Mesodermal cell (in vitro differentiated cells): ENCODE data around the gene HAX1.
"Not testable (repeated sequence)": the region's sequence is repeated elsewhere in the genome, so short reads cannot be mapped to it uniquely, and the experiment has no call there.

ENCODE experiments used
- H3K27ac ChIP-seq: 2 replicates; pipeline ENCODE4 v1.7.0; 2013; ENCODE audit warnings: mild to moderate bottlenecking, low read depth, low read length, moderate library complexity; ENCODE audit not compliant: severe bottlenecking
- H3K36me3 ChIP-seq: 2 replicates; pipeline ENCODE4 v1.7.1; 2013; ENCODE audit warnings: mild to moderate bottlenecking, low read length, moderate library complexity; ENCODE audit not compliant: control insufficient read depth, insufficient read depth
- H3K4me1 ChIP-seq: one replicate; pipeline ENCODE4 v1.7.1; 2013; ENCODE audit warnings: mild to moderate bottlenecking, low read length; ENCODE audit not compliant: insufficient read depth, control insufficient read depth, poor library complexity, severe bottlenecking
- H3K4me3 ChIP-seq: 2 replicates; pipeline ENCODE4 v1.7.0; 2013; ENCODE audit warnings: low read length, control low read depth, mild to moderate bottlenecking; ENCODE audit not compliant: insufficient read depth, poor library complexity, severe bottlenecking; ENCODE audit errors: extremely low read depth
- H3K9me3 ChIP-seq: 2 replicates; pipeline ENCODE4 v1.7.1; 2013; ENCODE audit warnings: mild to moderate bottlenecking, low read length, moderate library complexity; ENCODE audit not compliant: control insufficient read depth
- WGBS, 2 experiments: methylation state at CpG; one replicate each; pipeline ENCODE4 v1.1.5; 2013; ENCODE audit warnings: missing lambda C conversion rate in 2 of 2; ENCODE audit not compliant: insufficient coverage in 2 of 2; 5-methylcytosine and 5-hydroxymethylcytosine counted together

The HAX1 gene

GRCh38 chr1:154312229-154313065, 40.0 kb downstream of the HAX1 start:
- H3K27ac ChIP-seq, H3K4me1 ChIP-seq, H3K36me3 ChIP-seq, H3K4me3 ChIP-seq: not testable (repeated sequence)
- WGBS, 2 experiments = 87% methylated on average over 6 to 7 of the region's 13 CpGs
- peaks cover 18% of the 10 kb centered on the region for H3K9me3 ChIP-seq

- H3K4me3 ChIP-seq = no peak overlapping the region
- 88 to 90% methylated on average over 10 of the region's 10 CpGs for WGBS, 2 experiments
- H3K9me3 ChIP-seq = peaks cover 23% of the 10 kb centered on the region
- no peaks in the 10 kb centered on the region for H3K36me3 ChIP-seq
- no peak overlapping the region for H3K27ac ChIP-seq
- no peaks in the 10 kb centered on the region for H3K4me1 ChIP-seq
Measured at GRCh38 chr1:154313066-154313356, 40.6 kb downstream of the HAX1 start.

DNA sequence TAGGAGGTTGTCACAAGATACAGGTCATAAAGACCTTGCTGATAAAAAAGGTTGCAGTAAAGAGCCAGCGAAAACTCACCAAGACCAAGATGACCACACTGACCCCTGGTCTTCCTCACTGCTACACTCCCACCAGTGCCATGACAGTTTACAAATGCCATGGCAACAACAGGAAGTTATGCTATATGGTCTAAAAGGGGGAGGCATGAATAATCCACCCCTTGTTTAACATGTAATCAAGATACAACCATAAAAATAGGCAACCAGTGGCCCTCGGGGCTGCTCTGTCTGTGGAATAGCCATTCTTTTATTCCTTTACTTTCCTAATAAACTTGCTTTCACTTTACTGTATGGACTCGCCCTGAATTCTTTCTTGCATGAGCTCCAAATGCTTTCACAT, 41.8 kb downstream of the HAX1 start:
- not testable (repeated sequence) for H3K27ac ChIP-seq, H3K4me3 ChIP-seq, H3K4me1 ChIP-seq, H3K36me3 ChIP-seq
- peaks cover 19% of the 10 kb centered on the region for H3K9me3 ChIP-seq
- 75% methylated on average over 1 of the region's 3 CpGs; no CpG with 5 or more reads in 1 of the 2 experiments for WGBS, 2 experiments

DNA sequence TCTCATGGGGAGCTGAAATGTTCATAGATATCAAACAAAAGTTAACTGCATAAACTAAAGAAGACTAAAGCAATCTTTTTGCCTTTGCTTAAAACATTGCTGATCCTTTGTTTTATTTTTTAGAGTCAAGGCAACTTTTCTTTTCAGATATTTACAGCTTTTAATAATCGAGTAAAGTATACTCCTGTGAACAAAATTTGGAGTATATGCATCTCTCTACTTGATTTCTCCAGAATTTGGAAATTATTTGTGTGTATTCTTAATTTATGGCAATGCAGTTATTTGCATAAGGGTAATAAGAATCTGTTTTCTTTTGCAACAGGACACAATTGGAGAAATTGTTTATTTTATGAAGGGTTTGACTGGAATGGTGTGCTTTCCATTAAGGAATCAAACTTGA, 44.3 kb downstream of the HAX1 start:
- H3K9me3 ChIP-seq = peaks cover 19% of the 10 kb centered on the region
- no peaks in the 10 kb centered on the region for H3K36me3 ChIP-seq
- WGBS, 2 experiments = no CpG with 5 or more reads among the region's 1 CpG
- no peaks in the 10 kb centered on the region for H3K4me1 ChIP-seq
- no peak overlapping the region for H3K27ac ChIP-seq
- H3K4me3 ChIP-seq = no peak overlapping the region

- no peaks in the 10 kb centered on the region for H3K36me3 ChIP-seq
- H3K4me1 ChIP-seq = no peaks in the 10 kb centered on the region
- H3K27ac ChIP-seq = no peak overlapping the region
- 92 to 94% methylated on average over 2 to 4 of the region's 4 CpGs for WGBS, 2 experiments
- peaks cover 19% of the 10 kb centered on the region for H3K9me3 ChIP-seq
- H3K4me3 ChIP-seq = no peak overlapping the region
Measured at GRCh38 chr1:154318386-154318785, 46.0 kb downstream of the HAX1 start.

GRCh38 chr1:154320882-154321608, 48.6 kb downstream of the HAX1 start, which contains the start of gene AQP10:
AQP10 (plus strand) TSS chr1:154321093; CDS start chr1:154321156, 63 bp downstream.
- Histone ChIP-seq H3K27ac (peak within 1 kb of the TSS; percentile 59), H3K36me3 (no peaks in the 10 kb centered on the region), H3K4me3 (no peak within 1 kb of the TSS), H3K4me1 (no peaks in the 10 kb centered on the region), H3K9me3 (peaks cover 18% of the 10 kb centered on the region)
- WGBS, 2 experiments = 33 to 56% methylated on average over 4 of the region's 9 CpGs

- H3K36me3 ChIP-seq, H3K4me3 ChIP-seq, H3K4me1 ChIP-seq, H3K27ac ChIP-seq: not testable (repeated sequence)
- H3K9me3 ChIP-seq = peaks cover 13% of the 10 kb centered on the region
Measured at GRCh38 chr1:154321609-154321934, 49.1 kb downstream of the HAX1 start.

- Histone ChIP-seq H3K9me3 (no peaks in the 10 kb centered on the region), H3K36me3 (no peaks in the 10 kb centered on the region), H3K27ac (no peak overlapping the region), H3K4me1 (peaks cover 16% of the 10 kb centered on the region), H3K4me3 (no peak overlapping the region)
- 84 to 92% methylated on average over 7 of the region's 7 CpGs for WGBS, 2 experiments
Measured at GRCh38 chr1:154323493-154323892, 51.1 kb downstream of the HAX1 start.

DNA sequence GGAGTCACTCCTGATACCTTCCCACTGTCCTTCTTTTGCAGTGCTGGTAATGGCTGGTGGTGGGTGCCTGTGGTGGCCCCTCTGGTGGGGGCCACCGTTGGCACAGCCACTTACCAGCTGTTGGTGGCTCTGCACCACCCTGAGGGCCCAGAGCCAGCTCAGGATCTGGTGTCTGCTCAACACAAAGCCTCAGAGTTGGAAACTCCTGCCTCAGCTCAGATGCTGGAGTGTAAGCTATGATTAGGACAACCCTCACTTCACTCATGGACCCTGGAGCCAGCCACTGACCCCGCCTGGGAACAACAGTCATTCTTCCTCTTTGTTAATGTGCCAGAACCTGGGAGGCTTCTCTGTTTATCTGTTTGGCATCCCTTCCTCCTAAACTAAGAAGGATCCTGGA, 51.8 kb downstream of the HAX1 start:
- Histone ChIP-seq H3K36me3 (no peaks in the 10 kb centered on the region), H3K9me3 (no peaks in the 10 kb centered on the region), H3K27ac (no peak overlapping the region), H3K4me1 (peaks cover 19% of the 10 kb centered on the region), H3K4me3 (peak overlapping the region; percentile 72)
- 100% methylated on average over 1 of the region's 2 CpGs for WGBS, 2 experiments

DNA sequence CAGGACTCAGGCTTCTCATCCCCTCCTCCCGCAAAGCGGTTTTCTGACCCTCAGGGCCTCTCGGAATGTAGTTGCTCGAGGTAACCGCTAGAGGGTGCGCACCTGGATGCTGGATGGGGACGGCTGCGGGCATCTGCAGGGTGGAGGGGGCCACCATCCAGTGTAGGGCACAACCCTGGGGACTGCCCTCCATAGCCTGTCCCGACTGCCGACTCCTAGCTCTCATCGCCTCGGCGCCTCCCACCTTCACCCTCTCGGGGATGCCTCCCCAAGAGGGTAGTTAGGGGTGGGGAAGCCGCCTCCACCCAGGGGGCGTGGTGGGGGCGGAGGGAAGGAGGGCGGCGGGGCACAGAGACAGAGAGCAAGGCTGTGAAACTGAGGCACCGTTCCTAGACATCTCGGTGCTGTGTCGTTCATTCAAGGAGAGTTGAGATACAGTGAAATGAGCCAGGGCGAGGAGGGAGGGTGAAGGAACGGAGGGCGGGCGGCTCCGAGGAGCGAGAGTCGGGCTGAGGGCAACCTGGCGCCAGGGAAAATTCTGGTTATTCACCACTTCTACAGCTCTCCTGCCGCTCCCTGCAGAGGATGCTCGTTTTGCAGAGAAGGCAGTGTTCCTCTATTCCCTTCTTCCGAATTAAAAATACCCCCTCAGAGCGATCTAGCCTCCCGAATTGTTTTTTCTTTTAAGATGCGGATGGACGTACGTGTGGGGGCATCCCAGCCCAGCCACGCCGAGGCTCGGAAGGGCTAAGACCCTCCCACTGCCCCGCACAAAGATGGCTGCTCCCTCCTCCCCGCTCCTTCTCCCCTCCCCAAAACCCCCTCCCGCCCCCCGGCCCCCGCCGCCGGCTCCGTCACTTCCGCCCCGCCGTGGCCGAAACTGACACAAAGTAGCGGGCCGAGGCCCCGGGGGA, 52.5 kb downstream of the HAX1 start, which contains the start of gene ATP8B2:
Gene ATP8B2 (plus strand): TSS at position 857 of the 914 bp plus-strand sequence. CDS start 2,617 bp downstream, outside the sequence.
- Histone ChIP-seq H3K4me1 (peaks cover 26% of the 10 kb centered on the region), H3K9me3 (no peaks in the 10 kb centered on the region), H3K36me3 (peaks cover under 1% of the 10 kb centered on the region), H3K27ac (peak within 1 kb of the TSS; percentile 92), H3K4me3 (peak within 1 kb of the TSS; percentile 72)
- 0 to 1% methylated on average over 13 to 25 of the region's 56 CpGs for WGBS, 2 experiments
